Measurements from ENCODE around the gene ANO3. TPM values are rescaled to one million over a fixed set of nuclear protein-coding genes. Genes with fewer than 3 reads are reported as not detected.
"Not testable (repeated sequence)": the region's sequence is repeated elsewhere in the genome, so short reads cannot be mapped to it uniquely, and the experiment has no call there.

Gene ANO3
- total and polyA plus RNA-seq, 2 donors from 2014 or later: 0.30 to 1.5 TPM

- TF ChIP-seq CTCF (IDR thresholded peaks at IDR 0.05; ENCODE audit: borderline replicate concordance, extremely low read depth, insufficient read depth): no peak
- no peaks in the 10 kb centered on the region for H3K27me3 ChIP-seq (ENCODE audit: control insufficient read depth, insufficient read depth, low read length)
- no peak for DNase-seq
- intact Hi-C loops (cut with DNase I): no loop called here
- no peak overlapping the region for H3K4me3 ChIP-seq (ENCODE audit: low read length in 3 of 3)
- no peaks in the 10 kb centered on the region for H3K9me3 ChIP-seq (ENCODE audit: control insufficient read depth in 2 of 3, insufficient read depth in 1 of 3, low read length in 3 of 3)
- H3K9ac ChIP-seq (ENCODE audit: low read length in 3 of 3): no peak overlapping the region
- FAIRE-seq: no peak
- no peak overlapping the region for H3K27ac ChIP-seq (ENCODE audit: low read depth in 2 of 2, low read length in 2 of 2)
- no peaks in the 10 kb centered on the region for H3K36me3 ChIP-seq (ENCODE audit: control insufficient read depth in 2 of 3, insufficient read depth in 3 of 3, low read length in 3 of 3)
- no peaks in the 10 kb centered on the region for H3K4me1 ChIP-seq (ENCODE audit: control insufficient read depth in 2 of 3, insufficient read depth in 2 of 3, low read depth in 1 of 3, low read length in 3 of 3)
Observed at GRCh38 chr11:26623076-26623659, 291.2 kb downstream of the ANO3 start.

- DNase-seq (no peak), FAIRE-seq (no peak)
- H3K27ac ChIP-seq (ENCODE audit: low read depth in 2 of 2, low read length in 2 of 2): no peak overlapping the region
- no peaks in the 10 kb centered on the region for H3K9me3 ChIP-seq (ENCODE audit: control insufficient read depth in 2 of 3, insufficient read depth in 1 of 3, low read length in 3 of 3)
- intact Hi-C loops (cut with DNase I): no loop called here
- no peak for TF ChIP-seq CTCF (IDR thresholded peaks at IDR 0.05; ENCODE audit: borderline replicate concordance, extremely low read depth, insufficient read depth)
- H3K36me3 ChIP-seq (ENCODE audit: control insufficient read depth in 2 of 3, insufficient read depth in 3 of 3, low read length in 3 of 3): no peaks in the 10 kb centered on the region
- no peaks in the 10 kb centered on the region for H3K27me3 ChIP-seq (ENCODE audit: control insufficient read depth, insufficient read depth, low read length)
- no peak overlapping the region for H3K4me3 ChIP-seq (ENCODE audit: low read length in 3 of 3)
- no peaks in the 10 kb centered on the region for H3K4me1 ChIP-seq (ENCODE audit: control insufficient read depth in 2 of 3, insufficient read depth in 2 of 3, low read depth in 1 of 3, low read length in 3 of 3)
- H3K9ac ChIP-seq (ENCODE audit: low read length in 3 of 3): no peak overlapping the region
Observed at GRCh38 chr11:26626346-26626745, 294.4 kb downstream of the ANO3 start.

- no peaks in the 10 kb centered on the region for H3K4me1 ChIP-seq (ENCODE audit: control insufficient read depth in 2 of 3, insufficient read depth in 2 of 3, low read depth in 1 of 3, low read length in 3 of 3)
- H3K36me3 ChIP-seq (ENCODE audit: control insufficient read depth in 2 of 3, insufficient read depth in 3 of 3, low read length in 3 of 3): no peaks in the 10 kb centered on the region
- intact Hi-C loops (cut with DNase I): no loop called here
- DNase-seq: no peak
- no peak for FAIRE-seq
- TF ChIP-seq CTCF (IDR thresholded peaks at IDR 0.05; ENCODE audit: borderline replicate concordance, extremely low read depth, insufficient read depth): no peak
- H3K4me3 ChIP-seq (ENCODE audit: low read length in 3 of 3): no peak overlapping the region
- H3K27me3 ChIP-seq (ENCODE audit: control insufficient read depth, insufficient read depth, low read length): no peaks in the 10 kb centered on the region
- no peak overlapping the region for H3K27ac ChIP-seq (ENCODE audit: low read depth in 2 of 2, low read length in 2 of 2)
- H3K9ac ChIP-seq (ENCODE audit: low read length in 3 of 3): no peak overlapping the region
- no peaks in the 10 kb centered on the region for H3K9me3 ChIP-seq (ENCODE audit: control insufficient read depth in 2 of 3, insufficient read depth in 1 of 3, low read length in 3 of 3)
Observed at GRCh38 chr11:26632691-26633159, 300.8 kb downstream of the ANO3 start.

- H3K27me3 ChIP-seq (ENCODE audit: control insufficient read depth, insufficient read depth, low read length); H3K9me3 ChIP-seq (ENCODE audit: control insufficient read depth in 2 of 3, insufficient read depth in 1 of 3, low read length in 3 of 3); DNase-seq; H3K4me1 ChIP-seq (ENCODE audit: control insufficient read depth in 2 of 3, insufficient read depth in 2 of 3, low read depth in 1 of 3, low read length in 3 of 3); H3K9ac ChIP-seq (ENCODE audit: low read length in 3 of 3); FAIRE-seq; H3K36me3 ChIP-seq (ENCODE audit: control insufficient read depth in 2 of 3, insufficient read depth in 3 of 3, low read length in 3 of 3); H3K27ac ChIP-seq (ENCODE audit: low read depth in 2 of 2, low read length in 2 of 2); intact Hi-C loops (cut with DNase I); H3K4me3 ChIP-seq (ENCODE audit: low read length in 3 of 3): not testable (repeated sequence)
Observed at GRCh38 chr11:26643314-26643713, 311.4 kb downstream of the ANO3 start.
